NCI-H524 (cell line): ENCODE results near the gene SOX4.
A peak's percentile ranks its signal among the peaks of the same experiment; 100 is the strongest.
"Not testable (repeated sequence)": the region's sequence is repeated elsewhere in the genome, so short reads cannot be mapped to it uniquely, and the experiment has no call there.

Experiments
- DNase-seq, 2 experiments: peaks; one replicate each; lab custom pipeline; 2025; lab: John Stamatoyannopoulos, UW

The SOX4 gene

GRCh38 chr6:21593412-21593926 lies at the start of gene SOX4:
SOX4 (plus strand) TSS chr6:21593751; CDS start chr6:21594535, 784 bp downstream.
- peak; percentile 99 for DNase-seq

- not testable (repeated sequence) for DNase-seq
Observed at GRCh38 chr6:21552286-21552685, 41.3 kb upstream of the SOX4 start.

- DNase-seq: no peak
Observed at GRCh38 chr6:21554286-21554685, 39.3 kb upstream of the SOX4 start.

GRCh38 chr6:21555197-21555596 lies 38.4 kb upstream of the SOX4 start:
- DNase-seq: no peak

GRCh38 chr6:21556511-21556910 lies 37.0 kb upstream of the SOX4 start:
- no peak for DNase-seq

GRCh38 chr6:21556968-21557721 lies 36.4 kb upstream of the SOX4 start:
- no peak for DNase-seq

- DNase-seq: peak in 1 of 2 experiments; percentile 21
Observed at GRCh38 chr6:21559238-21559637, 34.3 kb upstream of the SOX4 start.

- no peak for DNase-seq
Observed at GRCh38 chr6:21560249-21560648, 33.3 kb upstream of the SOX4 start.

GRCh38 chr6:21565431-21565830 lies 28.1 kb upstream of the SOX4 start:
- no peak for DNase-seq

GRCh38 chr6:21578523-21578922 lies 15.0 kb upstream of the SOX4 start:
- DNase-seq: no peak

GRCh38 chr6:21582651-21583050 lies 10.9 kb upstream of the SOX4 start:
- DNase-seq: no peak

- no peak for DNase-seq
Observed at GRCh38 chr6:21586300-21586699, 7.3 kb upstream of the SOX4 start.

- peak; percentile 87 to 92 for DNase-seq
Observed at GRCh38 chr6:21586740-21587178, 6.8 kb upstream of the SOX4 start.

- peak; percentile 91 to 93 for DNase-seq
Observed at GRCh38 chr6:21587179-21587960, 6.2 kb upstream of the SOX4 start.

GRCh38 chr6:21587961-21588480 lies 5.5 kb upstream of the SOX4 start:
- DNase-seq: peak; percentile 85 to 93

- peak; percentile 84 to 90 for DNase-seq
Observed at GRCh38 chr6:21588481-21589351, 4.8 kb upstream of the SOX4 start.

- DNase-seq: peak in 1 of 2 experiments; percentile 86
Observed at GRCh38 chr6:21589352-21590345, 3.9 kb upstream of the SOX4 start.

GRCh38 chr6:21590346-21590745 lies 3.2 kb upstream of the SOX4 start:
- peak in 1 of 2 experiments; percentile 30 for DNase-seq

- DNase-seq: no peak
Observed at GRCh38 chr6:21591446-21591845, 2.1 kb upstream of the SOX4 start.

GRCh38 chr6:21592953-21593352 lies 598 bp upstream of the SOX4 start:
- DNase-seq: peak; percentile 32 to 70
